DND-41 (cell line): ENCODE data around the gene CCDC40.

ENCODE experiments used
- ATAC-seq: fragments of 200-7000 bp; cut with Tn5 transposase; 3 replicates; pipeline ENCODE4 v1.9.1; 2021; ENCODE audit warnings: low read depth; ENCODE audit not compliant: insufficient read depth
- DNase-seq: peaks from one replicate; pipeline ENCODE4 v3.0.0-alpha.2; 2020
- H2AFZ ChIP-seq: 2 replicates; pipeline ENCODE4 v1.6.0; 2012; ENCODE audit warnings: low read depth, low read length
- H3K27ac ChIP-seq: 2 replicates; pipeline ENCODE4 v1.5.1; 2012; ENCODE audit warnings: low read length, inconsistent platforms
- H3K27me3 ChIP-seq: fragments of 200-600 bp; sonication (generic); 2 replicates; pipeline ENCODE4 v1.6.0; 2012; ENCODE audit warnings: low read length, mild to moderate bottlenecking, inconsistent platforms; ENCODE audit not compliant: insufficient read depth, poor library complexity
- H3K36me3 ChIP-seq: 2 replicates; pipeline ENCODE4 v1.5.1; 2012; ENCODE audit warnings: low read length, inconsistent platforms; ENCODE audit not compliant: insufficient read depth
- H3K4me1 ChIP-seq: 2 replicates; pipeline ENCODE4 v1.5.1; 2012; ENCODE audit warnings: mild to moderate bottlenecking, low read length; ENCODE audit not compliant: insufficient read depth
- H3K4me2 ChIP-seq: 2 replicates; pipeline ENCODE4 v1.6.0; 2012; ENCODE audit warnings: mild to moderate bottlenecking, moderate library complexity, low read length, inconsistent platforms; ENCODE audit not compliant: insufficient read depth
- H3K4me3 ChIP-seq, 2 experiments: fragments of 200-600 bp in 1 of 2; shearing (Covaris generic) in 1 of 2; 2 replicates each; pipeline ENCODE4 v1.5.1; 2012 to 2016; ENCODE audit warnings: inconsistent platforms in 2 of 2, low read length in 2 of 2, mild to moderate bottlenecking in 2 of 2, low read depth in 1 of 2, moderate library complexity in 1 of 2
- H3K79me2 ChIP-seq: 2 replicates; pipeline ENCODE4 v1.6.0; 2012; ENCODE audit warnings: low read length, inconsistent platforms; ENCODE audit not compliant: insufficient read depth
- H3K9ac ChIP-seq: 2 replicates; pipeline ENCODE4 v1.6.0; 2012; ENCODE audit warnings: low read depth, mild to moderate bottlenecking, inconsistent platforms, low read length, moderate library complexity
- H3K9me3 ChIP-seq: 2 replicates; pipeline ENCODE4 v1.5.1; 2012; ENCODE audit warnings: low read length, moderate library complexity, mild to moderate bottlenecking, inconsistent platforms; ENCODE audit not compliant: insufficient read depth, severe bottlenecking
- H4K20me1 ChIP-seq: 2 replicates; pipeline ENCODE4 v1.6.0; 2012; ENCODE audit warnings: low read length; ENCODE audit not compliant: insufficient read depth
- EZH2 ChIP-seq: IDR thresholded peaks from 3 replicates; pipeline ENCODE4 v1.6.1; 2012; ENCODE audit warnings: borderline replicate concordance, low read depth, mild to moderate bottlenecking, moderate library complexity, low read length, inconsistent platforms; ENCODE audit not compliant: severe bottlenecking
- TF ChIP-seq, protein P1 (sequence below): IDR thresholded peaks from 2 replicates; pipeline ENCODE4 v1.5.1; 2012; ENCODE audit warnings: borderline replicate concordance, low read length, moderate library complexity, mild to moderate bottlenecking; ENCODE audit not compliant: poor library complexity, severe bottlenecking; ENCODE audit errors: extremely low read depth

Gene CCDC40

DNA sequence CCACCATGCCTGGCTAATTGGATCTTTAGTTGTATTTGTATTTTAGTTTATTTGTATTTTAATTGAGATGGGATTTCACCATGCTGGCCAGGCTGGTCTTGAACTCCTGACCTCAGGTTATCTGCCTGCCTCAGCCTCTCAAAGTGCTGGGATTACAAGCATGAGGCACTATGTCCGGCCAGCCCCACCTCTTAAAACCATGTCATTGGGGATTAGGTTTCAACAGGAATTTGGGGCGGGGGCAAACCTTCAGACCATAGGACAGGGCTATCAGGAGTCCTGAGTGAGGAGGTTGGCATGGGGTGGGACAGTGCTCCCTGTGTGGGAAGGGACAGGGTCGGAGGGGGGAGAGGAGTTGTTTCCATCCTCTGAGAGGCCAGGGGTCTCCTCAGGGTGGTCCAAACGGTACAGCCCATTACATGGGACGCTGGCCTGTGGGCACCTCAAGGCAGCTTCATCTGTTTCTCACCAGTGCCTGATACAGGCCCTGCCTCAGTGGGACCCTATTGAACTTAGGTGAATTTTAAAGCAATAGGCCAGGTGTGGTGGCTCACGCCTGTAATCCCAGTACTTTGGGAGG, 86.6 kb downstream of the CCDC40 start:
- DNase-seq (no peak), ATAC-seq (no peak)
- Histone ChIP-seq H3K4me2 (no peak overlapping the region), H3K27ac (no peak overlapping the region), H2AFZ (no peak overlapping the region), H3K9me3 (no peaks in the 10 kb centered on the region), H3K27me3 (peaks cover 4% of the 10 kb centered on the region), H3K36me3 (peaks cover 2% of the 10 kb centered on the region; the same call in 1 of the 2 replicates), H3K9ac (no peak overlapping the region), H3K4me3 (no peak overlapping the region), H3K4me1 (no peaks in the 10 kb centered on the region), H3K79me2 (no peaks in the 10 kb centered on the region), H4K20me1 (no peaks in the 10 kb centered on the region)
- TF ChIP-seq EZH2, result no peak
- TF ChIP-seq, protein P1, sequence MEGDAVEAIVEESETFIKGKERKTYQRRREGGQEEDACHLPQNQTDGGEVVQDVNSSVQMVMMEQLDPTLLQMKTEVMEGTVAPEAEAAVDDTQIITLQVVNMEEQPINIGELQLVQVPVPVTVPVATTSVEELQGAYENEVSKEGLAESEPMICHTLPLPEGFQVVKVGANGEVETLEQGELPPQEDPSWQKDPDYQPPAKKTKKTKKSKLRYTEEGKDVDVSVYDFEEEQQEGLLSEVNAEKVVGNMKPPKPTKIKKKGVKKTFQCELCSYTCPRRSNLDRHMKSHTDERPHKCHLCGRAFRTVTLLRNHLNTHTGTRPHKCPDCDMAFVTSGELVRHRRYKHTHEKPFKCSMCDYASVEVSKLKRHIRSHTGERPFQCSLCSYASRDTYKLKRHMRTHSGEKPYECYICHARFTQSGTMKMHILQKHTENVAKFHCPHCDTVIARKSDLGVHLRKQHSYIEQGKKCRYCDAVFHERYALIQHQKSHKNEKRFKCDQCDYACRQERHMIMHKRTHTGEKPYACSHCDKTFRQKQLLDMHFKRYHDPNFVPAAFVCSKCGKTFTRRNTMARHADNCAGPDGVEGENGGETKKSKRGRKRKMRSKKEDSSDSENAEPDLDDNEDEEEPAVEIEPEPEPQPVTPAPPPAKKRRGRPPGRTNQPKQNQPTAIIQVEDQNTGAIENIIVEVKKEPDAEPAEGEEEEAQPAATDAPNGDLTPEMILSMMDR, result no peak

DNA sequence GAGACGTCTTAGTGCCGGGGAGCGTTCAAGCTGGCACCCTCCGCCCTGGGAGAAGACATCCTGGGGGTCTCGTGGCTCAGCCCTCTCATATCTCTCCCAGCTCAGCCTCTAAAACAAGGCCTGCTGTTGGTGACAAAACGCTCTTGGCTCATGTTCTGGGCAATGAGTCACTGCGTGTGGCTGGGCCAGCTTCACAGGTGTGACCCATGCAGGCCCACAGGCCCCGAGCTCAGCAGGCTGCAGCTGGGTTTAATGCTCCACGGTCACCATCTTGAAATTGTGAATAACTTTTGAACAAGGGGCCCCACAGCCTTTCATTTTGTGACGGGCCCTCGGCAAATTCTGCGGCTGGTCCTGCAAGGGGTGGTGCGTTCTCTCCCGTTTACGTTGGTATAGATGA, 87.3 kb downstream of the CCDC40 start:
- no peak overlapping the region for H3K9ac ChIP-seq
- DNase-seq (no peak), ATAC-seq (no peak)
- H3K79me2 ChIP-seq, result no peaks in the 10 kb centered on the region
- no peaks in the 10 kb centered on the region for H3K36me3 ChIP-seq
- H3K4me2 ChIP-seq, result no peak overlapping the region
- no peak overlapping the region for H3K4me3 ChIP-seq
- H4K20me1 ChIP-seq, result no peaks in the 10 kb centered on the region
- TF ChIP-seq EZH2, result no peak
- TF ChIP-seq, protein P1, result no peak
- H2AFZ ChIP-seq, result no peak overlapping the region
- H3K27me3 ChIP-seq, result peaks cover 4% of the 10 kb centered on the region
- no peaks in the 10 kb centered on the region for H3K9me3 ChIP-seq
- no peaks in the 10 kb centered on the region for H3K4me1 ChIP-seq
- no peak overlapping the region for H3K27ac ChIP-seq

DNA sequence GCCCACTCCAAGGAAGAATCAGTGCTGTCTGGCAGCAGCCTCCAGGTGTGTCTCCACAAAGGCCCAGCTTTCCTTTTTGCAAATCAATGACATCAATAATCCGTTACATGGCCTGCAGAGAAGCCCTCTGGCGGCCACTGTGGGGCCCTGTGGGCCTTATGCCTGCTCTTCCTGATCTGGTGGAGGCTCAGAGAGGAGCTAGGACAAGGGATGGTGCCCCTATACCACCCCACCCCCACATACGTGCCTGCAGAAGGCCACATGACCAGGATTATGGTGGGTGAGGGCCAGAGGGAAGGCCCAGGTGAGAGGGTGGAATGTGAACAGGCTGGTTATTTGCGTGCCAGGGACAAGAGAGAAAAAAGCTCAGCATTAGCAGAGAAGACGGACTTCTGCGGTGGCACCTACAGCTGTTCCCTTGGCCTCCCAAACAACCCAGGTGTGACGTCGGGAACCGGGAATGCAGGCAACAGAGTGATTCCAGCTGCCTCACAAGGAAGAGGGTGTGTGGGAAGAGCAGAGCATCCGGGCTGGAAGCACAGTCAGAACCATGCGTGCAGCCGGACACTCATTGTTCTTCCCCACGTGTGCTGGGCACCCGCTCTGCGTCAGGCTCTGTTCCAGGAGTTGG, 88.0 kb downstream of the CCDC40 start:
- Histone ChIP-seq H3K4me1 (no peaks in the 10 kb centered on the region), H3K36me3 (no peaks in the 10 kb centered on the region), H3K9ac (no peak overlapping the region), H3K4me3 (no peak overlapping the region), H3K9me3 (no peaks in the 10 kb centered on the region), H4K20me1 (no peaks in the 10 kb centered on the region), H3K27me3 (peaks cover 4% of the 10 kb centered on the region), H2AFZ (no peak overlapping the region), H3K27ac (no peak overlapping the region), H3K79me2 (no peaks in the 10 kb centered on the region), H3K4me2 (no peak overlapping the region)
- DNase-seq, result no peak
- TF ChIP-seq EZH2, result no peak
- TF ChIP-seq, protein P1, result peak; percentile 8
- ATAC-seq, result peak; percentile 50; the same call in 2 of the 3 replicates
